WTC11 (cell line): ENCODE measurements around the gene KCTD16.

Source experiments
- CTCF ChIP-seq: fragments of 200-600 bp; IDR thresholded peaks from 2 replicates; pipeline ENCODE4 v1.8.0; 2022; ENCODE audit warnings: antibody characterized with exemption
- E2F4 ChIP-seq: sonication (generic); formaldehyde crosslinking; IDR thresholded peaks from 2 replicates; pipeline ENCODE4 v1.8.1; 2022; ENCODE audit warnings: low read depth, mild to moderate bottlenecking, moderate library complexity, missing genetic modification reagents, borderline replicate concordance
- NFYB ChIP-seq: sonication (generic); formaldehyde crosslinking; conservative IDR thresholded peaks from 2 replicates; pipeline ENCODE4 v1.8.0; 2022; ENCODE audit warnings: low read depth, missing genetic modification reagents
- NR2C2 ChIP-seq: sonication (generic); formaldehyde crosslinking; IDR thresholded peaks from 2 replicates; pipeline ENCODE4 v1.8.0; 2022; ENCODE audit warnings: mild to moderate bottlenecking, missing genetic modification reagents
- SP1 ChIP-seq: sonication (generic); formaldehyde crosslinking; conservative IDR thresholded peaks from 2 replicates; pipeline ENCODE4 v1.8.1; 2022; ENCODE audit warnings: missing genetic modification reagents
- TP53 ChIP-seq: sonication (generic); formaldehyde crosslinking; IDR thresholded peaks from 2 replicates; pipeline ENCODE4 v1.8.1; 2023; ENCODE audit warnings: mild to moderate bottlenecking, missing genetic modification reagents
- ZNF121 ChIP-seq: sonication (generic); formaldehyde crosslinking; IDR thresholded peaks from 2 replicates; pipeline ENCODE4 v1.8.0; 2023; ENCODE audit warnings: missing genetic modification reagents
- ZNF512 ChIP-seq: sonication (generic); formaldehyde crosslinking; IDR thresholded peaks from 2 replicates; pipeline ENCODE4 v1.8.1; 2022; ENCODE audit warnings: missing genetic modification reagents, borderline replicate concordance

GRCh38 chr5:144472221-144472620, 301.5 kb downstream of the KCTD16 start:
- no peak for TF ChIP-seq E2F4 (CRISPR knock-in tag)
- no peak for TF ChIP-seq CTCF
- TF ChIP-seq TP53 (CRISPR knock-in tag): no peak
- TF ChIP-seq ZNF121: no peak
- TF ChIP-seq SP1 (CRISPR knock-in tag): no peak
- TF ChIP-seq ZNF512 (CRISPR knock-in tag): no peak
- no peak for TF ChIP-seq NFYB (CRISPR knock-in tag)
- TF ChIP-seq NR2C2 (CRISPR knock-in tag): no peak
